ENCODE measurements around the gene PDIA2. TPM values are rescaled to one million over a fixed set of nuclear protein-coding genes. Genes with fewer than 3 reads are reported as not detected.

Gene PDIA2
- total and polyA plus RNA-seq, 2 donors (not counting 3 experiments of a cell fraction or from before 2014, with no cell fraction given) = 0.63 TPM; not detected in 1

GRCh38 chr16:263944-264343, 19.0 kb upstream of the PDIA2 start:
- Histone ChIP-seq H3K27me3 (ENCODE audit: control insufficient read depth in 2 of 2, insufficient read depth in 2 of 2, low read length in 2 of 2) (no peaks in the 10 kb centered on the region), H3K9ac (replicated peaks; ENCODE audit: extremely low read depth, insufficient read depth, low read length) (no peak overlapping the region), H3K4me2 (ENCODE audit: insufficient read depth, low read length) (no peak overlapping the region), H3K9me1 (replicated peaks; ENCODE audit: control insufficient read depth, extremely low read depth, insufficient read depth, low read length) (no peaks in the 10 kb centered on the region), H3K4me3 (replicated peaks in 1 of 3; ENCODE audit: insufficient read depth in 1 of 3, low read depth in 1 of 3, low read length in 3 of 3) (no peak overlapping the region), H3K4me1 (ENCODE audit: control insufficient read depth, extremely low read depth, insufficient read depth, low read length) (no peaks in the 10 kb centered on the region), H4K20me1 (replicated peaks; ENCODE audit: control insufficient read depth, extremely low read depth, insufficient read depth, low read length) (no peaks in the 10 kb centered on the region), H3K36me3 (ENCODE audit: control insufficient read depth in 2 of 2, extremely low read depth in 1 of 2, insufficient read depth in 2 of 2, low read length in 2 of 2) (peaks cover 0 to 20% of the 10 kb centered on the region in 2 experiments), H3K79me2 (ENCODE audit: control insufficient read depth, insufficient read depth, low read length) (no peaks in the 10 kb centered on the region), H2AFZ (ENCODE audit: low read depth, low read length) (no peak overlapping the region), H3K27ac (ENCODE audit: insufficient read depth, low read depth, low read length) (no peak overlapping the region), H3K9me3 (replicated peaks; ENCODE audit: control insufficient read depth, insufficient read depth, low read length) (no peaks in the 10 kb centered on the region)
- dilution Hi-C loops (cut with MboI; ENCODE audit: extremely low pct_ligation_motif_present, low sequenced_read_pairs) = no loop called here
- DNase-seq (ENCODE audit: low read depth, low spot score) = no peak
- FAIRE-seq = no peak
- no peak for TF ChIP-seq JUN (IDR thresholded peaks at IDR 0.05; ENCODE audit: borderline replicate concordance, insufficient read depth, insufficient read length, low read depth)
- TF ChIP-seq POLR2AphosphoS5 (IDR thresholded peaks at IDR 0.05; ENCODE audit: insufficient read depth, low read depth, low read length) = no peak
- no peak for TF ChIP-seq FOS (IDR thresholded peaks at IDR 0.05; ENCODE audit: borderline replicate concordance, insufficient read depth, low read length)
- no peak for TF ChIP-seq POLR2A (IDR thresholded peaks at IDR 0.05; ENCODE audit: low read depth, low read length)
- TF ChIP-seq MAX (IDR thresholded peaks at IDR 0.05; ENCODE audit: insufficient read depth, insufficient read length) = no peak
- TF ChIP-seq MYC (IDR thresholded peaks at IDR 0.05; ENCODE audit: low read depth, low read length) = no peak
- no peak for TF ChIP-seq GATA2 (IDR thresholded peaks at IDR 0.05; ENCODE audit: insufficient read depth, insufficient read length, low read depth, low read length)
- no peak for TF ChIP-seq EZH2 (IDR thresholded peaks at IDR 0.05; ENCODE audit: borderline replicate concordance, low read depth, low read length, severe bottlenecking)
- no peak for TF ChIP-seq CTCF (IDR thresholded peaks at IDR 0.05; ENCODE audit: extremely low read depth in 1 of 2, insufficient read depth in 1 of 2, low read depth in 1 of 2, low read length in 2 of 2)
- no TSS peak for BruUV-seq (replicated peaks)
- ChIA-PET CTCF (no interaction called here), POLR2A (no interaction called here)
- intact Hi-C loops (cut with micrococcal nuclease) = no loop called here
